Ishikawa (cell line): ENCODE data around the gene EZR.

Experiments used
- CEBPB ChIP-seq: IDR thresholded peaks from 2 replicates; pipeline ENCODE4 v1.6.1; 2012
- CREB1 ChIP-seq: IDR thresholded peaks from 2 replicates; pipeline ENCODE4 v1.6.1; 2012; ENCODE audit warnings: low read depth
- EGR1 ChIP-seq: IDR thresholded peaks from 2 replicates; pipeline ENCODE4 v1.6.1; 2012
- EP300 ChIP-seq: IDR thresholded peaks from 2 replicates; pipeline ENCODE4 v1.6.1; 2012; ENCODE audit warnings: borderline replicate concordance
- FOXM1 ChIP-seq: IDR thresholded peaks from 2 replicates; pipeline ENCODE4 v1.6.1; 2012; ENCODE audit warnings: low read depth, borderline replicate concordance
- NFIC ChIP-seq: IDR thresholded peaks from 2 replicates; pipeline ENCODE4 v1.6.1; 2012
- RAD21 ChIP-seq: IDR thresholded peaks from 2 replicates; pipeline ENCODE4 v1.6.1; 2012; ENCODE audit warnings: low read depth
- TAF1 ChIP-seq: IDR thresholded peaks from 2 replicates; pipeline ENCODE4 v1.6.1; 2012; ENCODE audit warnings: low read depth, mild to moderate bottlenecking
- TCF12 ChIP-seq: IDR thresholded peaks from 2 replicates; pipeline ENCODE4 v1.6.1; 2012; ENCODE audit warnings: low read depth
- TEAD4 ChIP-seq: IDR thresholded peaks from 2 replicates; pipeline ENCODE4 v1.6.1; 2012
- YY1 ChIP-seq: IDR thresholded peaks from 2 replicates; pipeline ENCODE4 v1.6.1; 2012; ENCODE audit warnings: low read depth
- ZBTB7A ChIP-seq: IDR thresholded peaks from 2 replicates; pipeline ENCODE4 v1.6.1; 2012; ENCODE audit warnings: low read depth
- TF ChIP-seq, protein P1 (sequence below): IDR thresholded peaks from 2 replicates; pipeline ENCODE4 v1.6.1; 2012
- TF ChIP-seq, protein P2 (sequence below): IDR thresholded peaks from 2 replicates; pipeline ENCODE4 v1.6.1; 2012; ENCODE audit warnings: low read depth, mild to moderate bottlenecking
- TF ChIP-seq, protein P3 (sequence below): IDR thresholded peaks from 2 replicates; pipeline ENCODE4 v1.6.1; 2012

EZR gene

DNA sequence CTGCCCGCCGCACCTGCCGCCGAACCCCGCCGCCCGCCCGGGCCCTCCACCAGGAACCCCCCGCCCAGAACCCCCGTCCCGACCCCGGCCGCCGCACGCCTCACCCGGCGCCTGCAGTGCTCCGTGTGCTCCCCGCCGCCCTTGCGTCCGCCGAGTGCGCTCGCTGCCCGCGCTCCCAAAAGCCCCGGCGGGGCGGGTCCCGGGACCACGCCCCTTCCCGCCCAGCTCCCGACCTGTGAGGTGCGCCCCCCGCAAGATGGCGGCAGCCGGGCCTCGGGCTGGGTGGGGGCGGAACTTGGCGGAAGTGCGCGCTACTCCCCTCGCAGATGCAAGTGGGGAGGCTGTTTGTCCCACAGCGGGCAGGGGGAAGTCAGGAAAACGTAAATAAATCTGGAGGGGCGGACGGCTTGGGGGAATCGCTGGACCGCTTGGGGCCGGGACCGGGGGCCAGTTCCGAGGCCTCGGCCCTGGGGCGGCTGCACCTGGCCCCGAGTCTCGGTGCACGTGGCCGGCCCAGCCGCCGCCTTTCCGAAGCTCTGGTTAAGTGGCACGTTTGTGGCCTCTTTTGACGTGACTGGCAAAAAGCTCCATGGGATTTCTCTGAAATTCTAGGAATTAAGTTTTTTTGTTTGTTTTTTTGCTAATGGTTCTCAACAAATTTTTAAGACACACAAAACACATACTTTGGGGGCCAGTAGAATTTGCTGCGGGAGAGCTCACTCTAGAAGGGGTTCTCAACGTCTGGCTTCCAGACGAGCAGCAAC lies at the start of gene EZR:
TSS of gene EZR (minus strand) at position 156 of the 764 bp plus-strand sequence. CDS start 1,275 bp downstream, outside the sequence.
- peak; percentile 95 for TF ChIP-seq YY1
- TF ChIP-seq TEAD4, result 0 out of 2 replicates have a peak, but pooled peaks have one; percentile 18
- no peak for TF ChIP-seq CEBPB
- TF ChIP-seq EGR1, result peak; percentile 63
- TF ChIP-seq, protein P1, sequence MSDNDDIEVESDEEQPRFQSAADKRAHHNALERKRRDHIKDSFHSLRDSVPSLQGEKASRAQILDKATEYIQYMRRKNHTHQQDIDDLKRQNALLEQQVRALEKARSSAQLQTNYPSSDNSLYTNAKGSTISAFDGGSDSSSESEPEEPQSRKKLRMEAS, result peak; percentile 98
- peak; percentile 32; the same call in 1 of the 2 replicates for TF ChIP-seq ZBTB7A
- peak; percentile 94 for TF ChIP-seq TAF1
- TF ChIP-seq NFIC, result no peak
- TF ChIP-seq CREB1, result no peak
- TF ChIP-seq FOXM1, result 0 out of 2 replicates have a peak, but pooled peaks have one; percentile 20
- TF ChIP-seq RAD21, result peak; percentile 18; the same call in 1 of the 2 replicates
- peak; percentile 43; the same call in 1 of the 2 replicates for TF ChIP-seq TCF12
- TF ChIP-seq, protein P2, sequence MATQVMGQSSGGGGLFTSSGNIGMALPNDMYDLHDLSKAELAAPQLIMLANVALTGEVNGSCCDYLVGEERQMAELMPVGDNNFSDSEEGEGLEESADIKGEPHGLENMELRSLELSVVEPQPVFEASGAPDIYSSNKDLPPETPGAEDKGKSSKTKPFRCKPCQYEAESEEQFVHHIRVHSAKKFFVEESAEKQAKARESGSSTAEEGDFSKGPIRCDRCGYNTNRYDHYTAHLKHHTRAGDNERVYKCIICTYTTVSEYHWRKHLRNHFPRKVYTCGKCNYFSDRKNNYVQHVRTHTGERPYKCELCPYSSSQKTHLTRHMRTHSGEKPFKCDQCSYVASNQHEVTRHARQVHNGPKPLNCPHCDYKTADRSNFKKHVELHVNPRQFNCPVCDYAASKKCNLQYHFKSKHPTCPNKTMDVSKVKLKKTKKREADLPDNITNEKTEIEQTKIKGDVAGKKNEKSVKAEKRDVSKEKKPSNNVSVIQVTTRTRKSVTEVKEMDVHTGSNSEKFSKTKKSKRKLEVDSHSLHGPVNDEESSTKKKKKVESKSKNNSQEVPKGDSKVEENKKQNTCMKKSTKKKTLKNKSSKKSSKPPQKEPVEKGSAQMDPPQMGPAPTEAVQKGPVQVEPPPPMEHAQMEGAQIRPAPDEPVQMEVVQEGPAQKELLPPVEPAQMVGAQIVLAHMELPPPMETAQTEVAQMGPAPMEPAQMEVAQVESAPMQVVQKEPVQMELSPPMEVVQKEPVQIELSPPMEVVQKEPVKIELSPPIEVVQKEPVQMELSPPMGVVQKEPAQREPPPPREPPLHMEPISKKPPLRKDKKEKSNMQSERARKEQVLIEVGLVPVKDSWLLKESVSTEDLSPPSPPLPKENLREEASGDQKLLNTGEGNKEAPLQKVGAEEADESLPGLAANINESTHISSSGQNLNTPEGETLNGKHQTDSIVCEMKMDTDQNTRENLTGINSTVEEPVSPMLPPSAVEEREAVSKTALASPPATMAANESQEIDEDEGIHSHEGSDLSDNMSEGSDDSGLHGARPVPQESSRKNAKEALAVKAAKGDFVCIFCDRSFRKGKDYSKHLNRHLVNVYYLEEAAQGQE, result no peak
- TF ChIP-seq EP300, result peak; percentile 19; the same call in 1 of the 2 replicates
- TF ChIP-seq, protein P3, sequence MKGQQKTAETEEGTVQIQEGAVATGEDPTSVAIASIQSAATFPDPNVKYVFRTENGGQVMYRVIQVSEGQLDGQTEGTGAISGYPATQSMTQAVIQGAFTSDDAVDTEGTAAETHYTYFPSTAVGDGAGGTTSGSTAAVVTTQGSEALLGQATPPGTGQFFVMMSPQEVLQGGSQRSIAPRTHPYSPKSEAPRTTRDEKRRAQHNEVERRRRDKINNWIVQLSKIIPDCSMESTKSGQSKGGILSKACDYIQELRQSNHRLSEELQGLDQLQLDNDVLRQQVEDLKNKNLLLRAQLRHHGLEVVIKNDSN, result 0 out of 2 replicates have a peak, but pooled peaks have one; percentile 4

DNA sequence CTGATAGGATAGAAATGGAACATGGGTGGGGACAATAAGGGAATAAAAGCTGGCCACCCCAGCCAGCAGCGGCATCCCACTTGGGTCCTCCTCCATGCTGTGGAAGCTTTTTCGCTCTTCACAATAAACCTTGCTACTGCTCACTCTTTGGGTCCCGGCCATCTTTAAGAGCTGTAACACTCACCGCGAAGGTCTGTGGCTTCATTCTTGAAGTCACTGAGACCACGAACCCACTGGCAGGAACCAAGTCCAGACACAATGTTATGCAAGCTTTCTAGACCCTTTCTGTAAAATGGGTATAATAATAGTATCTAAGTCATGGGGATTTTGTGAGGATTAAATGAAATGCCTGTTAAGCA lies 48.9 kb upstream of the EZR start:
- TF ChIP-seq CREB1 (no peak), RAD21 (no peak), ZBTB7A (no peak)

DNA sequence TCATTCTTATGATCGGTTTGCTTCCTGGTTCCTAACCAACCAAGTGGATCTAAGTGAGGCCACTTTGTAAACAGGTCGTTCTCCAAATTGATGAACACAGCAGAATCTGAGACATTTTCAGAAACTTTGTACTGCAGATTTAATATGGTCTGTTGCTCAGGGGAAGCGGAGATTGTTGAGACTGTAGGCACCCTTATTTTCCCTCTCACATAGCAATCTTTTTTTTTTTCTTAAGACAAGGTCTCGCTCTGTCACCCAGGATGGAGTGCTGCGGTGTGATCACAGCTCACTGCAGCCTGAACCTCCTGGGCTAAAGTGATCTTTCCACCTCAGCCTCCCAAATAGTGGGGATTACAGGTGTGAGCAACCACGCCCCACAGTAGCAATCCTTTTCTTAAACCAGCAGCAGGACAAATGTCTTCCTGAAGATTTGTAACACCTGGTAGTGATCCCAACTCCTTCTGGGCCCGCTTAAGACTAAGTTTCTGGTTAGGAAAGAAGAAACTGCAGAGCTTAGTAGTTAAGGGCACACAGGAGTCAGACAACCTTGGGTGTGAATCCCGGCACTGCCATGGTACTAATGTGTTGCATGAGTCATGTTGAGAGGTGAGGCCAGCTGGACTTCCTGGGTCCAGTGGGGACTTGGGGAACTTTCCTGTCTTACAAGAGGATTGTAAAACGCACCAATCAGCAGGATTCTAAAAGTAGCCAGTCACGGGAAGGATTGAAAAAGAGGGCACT lies 48.4 kb upstream of the EZR start:
- TF ChIP-seq EP300 (peak; percentile 65), TCF12 (peak; percentile 63; the same call in 1 of the 2 replicates), RAD21 (0 out of 2 replicates have a peak, but pooled peaks have one; percentile 7), ZBTB7A (no peak), TEAD4 (peak; percentile 46; the same call in 1 of the 2 replicates)

- TF ChIP-seq RAD21, result no peak
- no peak for TF ChIP-seq TAF1
- no peak for TF ChIP-seq TEAD4
- TF ChIP-seq ZBTB7A, result no peak
- no peak for TF ChIP-seq YY1
- no peak for TF ChIP-seq EP300
- no peak for TF ChIP-seq CREB1
- TF ChIP-seq, protein P2, result no peak
- TF ChIP-seq, protein P3, result no peak
- TF ChIP-seq NFIC, result no peak
- TF ChIP-seq, protein P1, result no peak
- no peak for TF ChIP-seq CEBPB
- no peak for TF ChIP-seq EGR1
- TF ChIP-seq TCF12, result no peak
- TF ChIP-seq FOXM1, result no peak
Observed at GRCh38 chr6:158865769-158866168, 46.6 kb upstream of the EZR start.

GRCh38 chr6:158863646-158864045 lies 44.5 kb upstream of the EZR start:
- TF ChIP-seq, protein P3, result no peak
- TF ChIP-seq, protein P1, result 0 out of 2 replicates have a peak, but pooled peaks have one; percentile 15
- TF ChIP-seq TEAD4, result peak; percentile 90
- TF ChIP-seq, protein P2, result no peak
- no peak for TF ChIP-seq FOXM1
- TF ChIP-seq TCF12, result no peak
- 0 out of 2 replicates have a peak, but pooled peaks have one; percentile 24 for TF ChIP-seq EP300
- TF ChIP-seq CREB1, result no peak
- no peak for TF ChIP-seq CEBPB
- no peak for TF ChIP-seq ZBTB7A
